Measurements from ENCODE around the gene MPRIP. TPM values are rescaled to one million over a fixed set of nuclear protein-coding genes. Genes with fewer than 3 reads are reported as not detected.
A peak's percentile ranks its signal among the peaks of the same experiment; 100 is the strongest.

Gene MPRIP
- total and polyA plus RNA-seq, 2 of the 13 experiments (the other 11 are each of a cell fraction or from before 2014, with no cell fraction given) = 50.2 to 52.4 TPM

DNA sequence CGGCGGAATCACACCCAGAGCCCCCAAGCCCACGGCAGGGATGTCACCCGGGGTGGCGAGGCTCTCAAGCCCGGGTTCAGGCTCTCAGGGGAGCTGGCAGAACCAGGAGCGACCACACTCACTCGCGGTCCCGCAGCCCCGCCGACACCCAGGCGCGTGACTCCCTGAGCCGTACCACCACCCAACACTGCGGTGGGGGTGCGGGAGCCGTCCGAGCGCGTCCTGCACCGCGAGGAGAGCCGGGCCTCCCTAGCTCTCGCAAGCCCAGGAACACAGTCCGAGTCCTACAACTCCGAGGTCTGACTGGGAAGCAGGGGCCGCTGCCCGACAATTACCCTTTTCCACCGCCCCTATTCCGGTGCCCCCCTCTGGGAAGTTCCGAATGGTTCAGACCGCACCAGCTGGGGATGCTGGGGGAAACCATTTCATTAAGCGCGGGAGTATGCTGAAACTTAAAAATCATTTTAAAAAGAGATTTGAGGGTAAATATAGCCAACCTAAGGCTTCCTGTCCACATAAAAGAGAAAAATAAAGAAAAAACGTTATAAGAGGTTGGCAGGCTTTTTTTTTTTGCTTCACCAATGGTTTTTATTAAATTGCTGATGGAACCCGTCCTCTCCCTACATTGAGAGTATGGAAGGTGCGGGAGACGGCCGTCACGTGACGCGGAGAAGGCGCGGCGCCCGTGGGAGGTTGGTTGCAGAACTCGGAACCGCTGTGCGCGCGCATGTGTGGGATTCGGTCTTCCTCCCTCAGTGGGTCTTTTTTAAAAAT, 195.0 kb downstream of the MPRIP start, which contains the start of gene FLCN (continued):
- TF ChIP-seq, protein P1, sequence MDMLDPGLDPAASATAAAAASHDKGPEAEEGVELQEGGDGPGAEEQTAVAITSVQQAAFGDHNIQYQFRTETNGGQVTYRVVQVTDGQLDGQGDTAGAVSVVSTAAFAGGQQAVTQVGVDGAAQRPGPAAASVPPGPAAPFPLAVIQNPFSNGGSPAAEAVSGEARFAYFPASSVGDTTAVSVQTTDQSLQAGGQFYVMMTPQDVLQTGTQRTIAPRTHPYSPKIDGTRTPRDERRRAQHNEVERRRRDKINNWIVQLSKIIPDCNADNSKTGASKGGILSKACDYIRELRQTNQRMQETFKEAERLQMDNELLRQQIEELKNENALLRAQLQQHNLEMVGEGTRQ (IDR thresholded peaks at IDR 0.05; ENCODE audit: low read depth, low read length) = peak; percentile 93
- TF ChIP-seq, protein P1 (CRISPR knock-in tag; IDR thresholded peaks at IDR 0.05; ENCODE audit: borderline replicate concordance) = peak; percentile 96
- TF ChIP-seq ZNF317 (CRISPR knock-in tag; IDR thresholded peaks at IDR 0.05) (no peak), SRF (IDR thresholded peaks at IDR 0.05; ENCODE audit: low read depth, low read length) (no peak), ATF7 (IDR thresholded peaks at IDR 0.05) (peak; percentile 93), ATF7 (CRISPR knock-in tag; IDR thresholded peaks at IDR 0.05) (no peak), ZBTB20 (CRISPR knock-in tag; IDR thresholded peaks at IDR 0.05; ENCODE audit: borderline replicate concordance, low read depth) (peak; percentile 44; the same call in 1 of the 2 replicates), ZFAT (CRISPR knock-in tag; conservative IDR thresholded peaks at IDR 0.05) (no peak), HDAC6 (IDR thresholded peaks at IDR 0.05; ENCODE audit: low read depth, low read length) (no peak), SAP130 (CRISPR knock-in tag; IDR thresholded peaks at IDR 0.05; ENCODE audit: low read depth) (peak; percentile 80), CBX5 (CRISPR knock-in tag; IDR thresholded peaks at IDR 0.05; ENCODE audit: borderline replicate concordance) (peak; percentile 66; the same call in 1 of the 2 replicates)
- TF ChIP-seq, protein P2, sequence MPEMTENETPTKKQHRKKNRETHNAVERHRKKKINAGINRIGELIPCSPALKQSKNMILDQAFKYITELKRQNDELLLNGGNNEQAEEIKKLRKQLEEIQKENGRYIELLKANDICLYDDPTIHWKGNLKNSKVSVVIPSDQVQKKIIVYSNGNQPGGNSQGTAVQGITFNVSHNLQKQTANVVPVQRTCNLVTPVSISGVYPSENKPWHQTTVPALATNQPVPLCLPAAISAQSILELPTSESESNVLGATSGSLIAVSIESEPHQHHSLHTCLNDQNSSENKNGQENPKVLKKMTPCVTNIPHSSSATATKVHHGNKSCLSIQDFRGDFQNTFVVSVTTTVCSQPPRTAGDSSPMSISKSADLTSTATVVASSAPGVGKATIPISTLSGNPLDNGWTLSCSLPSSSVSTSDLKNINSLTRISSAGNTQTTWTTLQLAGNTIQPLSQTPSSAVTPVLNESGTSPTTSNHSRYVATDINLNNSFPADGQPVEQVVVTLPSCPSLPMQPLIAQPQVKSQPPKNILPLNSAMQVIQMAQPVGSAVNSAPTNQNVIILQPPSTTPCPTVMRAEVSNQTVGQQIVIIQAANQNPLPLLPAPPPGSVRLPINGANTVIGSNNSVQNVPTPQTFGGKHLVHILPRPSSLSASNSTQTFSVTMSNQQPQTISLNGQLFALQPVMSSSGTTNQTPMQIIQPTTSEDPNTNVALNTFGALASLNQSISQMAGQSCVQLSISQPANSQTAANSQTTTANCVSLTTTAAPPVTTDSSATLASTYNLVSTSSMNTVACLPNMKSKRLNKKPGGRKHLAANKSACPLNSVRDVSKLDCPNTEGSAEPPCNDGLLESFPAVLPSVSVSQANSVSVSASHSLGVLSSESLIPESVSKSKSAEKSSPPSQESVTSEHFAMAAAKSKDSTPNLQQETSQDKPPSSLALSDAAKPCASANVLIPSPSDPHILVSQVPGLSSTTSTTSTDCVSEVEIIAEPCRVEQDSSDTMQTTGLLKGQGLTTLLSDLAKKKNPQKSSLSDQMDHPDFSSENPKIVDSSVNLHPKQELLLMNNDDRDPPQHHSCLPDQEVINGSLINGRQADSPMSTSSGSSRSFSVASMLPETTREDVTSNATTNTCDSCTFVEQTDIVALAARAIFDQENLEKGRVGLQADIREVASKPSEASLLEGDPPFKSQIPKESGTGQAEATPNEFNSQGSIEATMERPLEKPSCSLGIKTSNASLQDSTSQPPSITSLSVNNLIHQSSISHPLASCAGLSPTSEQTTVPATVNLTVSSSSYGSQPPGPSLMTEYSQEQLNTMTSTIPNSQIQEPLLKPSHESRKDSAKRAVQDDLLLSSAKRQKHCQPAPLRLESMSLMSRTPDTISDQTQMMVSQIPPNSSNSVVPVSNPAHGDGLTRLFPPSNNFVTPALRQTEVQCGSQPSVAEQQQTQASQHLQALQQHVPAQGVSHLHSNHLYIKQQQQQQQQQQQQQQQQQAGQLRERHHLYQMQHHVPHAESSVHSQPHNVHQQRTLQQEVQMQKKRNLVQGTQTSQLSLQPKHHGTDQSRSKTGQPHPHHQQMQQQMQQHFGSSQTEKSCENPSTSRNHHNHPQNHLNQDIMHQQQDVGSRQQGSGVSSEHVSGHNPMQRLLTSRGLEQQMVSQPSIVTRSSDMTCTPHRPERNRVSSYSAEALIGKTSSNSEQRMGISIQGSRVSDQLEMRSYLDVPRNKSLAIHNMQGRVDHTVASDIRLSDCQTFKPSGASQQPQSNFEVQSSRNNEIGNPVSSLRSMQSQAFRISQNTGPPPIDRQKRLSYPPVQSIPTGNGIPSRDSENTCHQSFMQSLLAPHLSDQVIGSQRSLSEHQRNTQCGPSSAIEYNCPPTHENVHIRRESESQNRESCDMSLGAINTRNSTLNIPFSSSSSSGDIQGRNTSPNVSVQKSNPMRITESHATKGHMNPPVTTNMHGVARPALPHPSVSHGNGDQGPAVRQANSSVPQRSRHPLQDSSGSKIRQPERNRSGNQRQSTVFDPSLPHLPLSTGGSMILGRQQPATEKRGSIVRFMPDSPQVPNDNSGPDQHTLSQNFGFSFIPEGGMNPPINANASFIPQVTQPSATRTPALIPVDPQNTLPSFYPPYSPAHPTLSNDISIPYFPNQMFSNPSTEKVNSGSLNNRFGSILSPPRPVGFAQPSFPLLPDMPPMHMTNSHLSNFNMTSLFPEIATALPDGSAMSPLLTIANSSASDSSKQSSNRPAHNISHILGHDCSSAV (CRISPR knock-in tag; IDR thresholded peaks at IDR 0.05; ENCODE audit: borderline replicate concordance) = no peak
